ENCODE measurements around the gene MEX3D. TPM values are rescaled to one million over a fixed set of nuclear protein-coding genes. Genes with fewer than 3 reads are reported as not detected.

Gene MEX3D
- total and polyA plus RNA-seq, 5 donors from 2014 or later: 0.21 to 3.6 TPM; not detected in 3

- Histone ChIP-seq H3K4me1 (ENCODE audit: control insufficient read depth, insufficient read depth, low read length, poor library complexity, severe bottlenecking) (no peaks in the 10 kb centered on the region), H3K27me3 (ENCODE audit: control insufficient read depth, insufficient read depth, low read length) (no peaks in the 10 kb centered on the region), H3K27ac (ENCODE audit: insufficient read depth, low read length, poor library complexity, severe bottlenecking) (no peak overlapping the region), H3K9me3 (ENCODE audit: control insufficient read depth in 2 of 2, low read length in 2 of 2) (no peaks in the 10 kb centered on the region), H3K4me3 (ENCODE audit: low read depth, low read length) (no peak overlapping the region), H3K36me3 (ENCODE audit: control insufficient read depth, insufficient read depth, low read length) (peaks cover 3% of the 10 kb centered on the region)
- ATAC-seq (ENCODE audit: low read depth in 2 of 2): no peak
- H3K4me3 Mint-ChIP-seq: no peak overlapping the region
- H3K27ac Mint-ChIP-seq: peak overlapping the region in 1 of 3 donors; percentile 7
- peaks cover 3% of the 10 kb centered on the region for H3K36me3 Mint-ChIP-seq
- peaks cover 0 to 4% (median 1%) of the 10 kb centered on the region in 4 donors for H3K4me1 Mint-ChIP-seq
- no peak for DNase-seq
- H3K9me3 Mint-ChIP-seq: peaks cover 0 to 2% (median 0%) of the 10 kb centered on the region in 7 donors
- H3K27me3 Mint-ChIP-seq: peaks cover 10% of the 10 kb centered on the region
Measured at GRCh38 chr19:1574354-1575136, 6.4 kb upstream of the MEX3D start.

- Mint-ChIP-seq H3K4me3 (no peak overlapping the region), H3K27ac (no peak overlapping the region), H3K9me3 (peaks cover 0 to 2% (median 0%) of the 10 kb centered on the region in 7 donors), H3K36me3 (peaks cover 3% of the 10 kb centered on the region), H3K27me3 (peaks cover 18% of the 10 kb centered on the region), H3K4me1 (peaks cover 0 to 4% (median 1%) of the 10 kb centered on the region in 4 donors)
- no peak overlapping the region for H3K4me3 ChIP-seq (ENCODE audit: low read depth, low read length)
- no peaks in the 10 kb centered on the region for H3K9me3 ChIP-seq (ENCODE audit: control insufficient read depth in 2 of 2, low read length in 2 of 2)
- no peak overlapping the region for H3K27ac ChIP-seq (ENCODE audit: insufficient read depth, low read length, poor library complexity, severe bottlenecking)
- ATAC-seq (ENCODE audit: low read depth in 2 of 2) (no peak), DNase-seq (no peak)
- H3K36me3 ChIP-seq (ENCODE audit: control insufficient read depth, insufficient read depth, low read length): no peaks in the 10 kb centered on the region
- H3K27me3 ChIP-seq (ENCODE audit: control insufficient read depth, insufficient read depth, low read length): no peaks in the 10 kb centered on the region
- peaks cover 5% of the 10 kb centered on the region for H3K4me1 ChIP-seq (ENCODE audit: control insufficient read depth, insufficient read depth, low read length, poor library complexity, severe bottlenecking)
Measured at GRCh38 chr19:1572795-1573194, 4.7 kb upstream of the MEX3D start.

GRCh38 chr19:1571358-1571757, 3.2 kb upstream of the MEX3D start:
- peaks cover 3% of the 10 kb centered on the region for H3K36me3 Mint-ChIP-seq
- peak overlapping the region in 2 of 4 donors; percentile 15 to 52 for H3K4me3 Mint-ChIP-seq
- H3K27ac Mint-ChIP-seq: peak overlapping the region in 1 of 3 donors; percentile 69
- no peak overlapping the region for H3K4me3 ChIP-seq (ENCODE audit: low read depth, low read length)
- no peak overlapping the region for H3K27ac ChIP-seq (ENCODE audit: insufficient read depth, low read length, poor library complexity, severe bottlenecking)
- DNase-seq (no peak), ATAC-seq (ENCODE audit: low read depth in 2 of 2) (no peak)
- H3K9me3 ChIP-seq (ENCODE audit: control insufficient read depth in 2 of 2, low read length in 2 of 2): no peaks in the 10 kb centered on the region
- H3K27me3 Mint-ChIP-seq: peaks cover 18% of the 10 kb centered on the region
- H3K4me1 Mint-ChIP-seq: peaks cover 0 to 2% (median 1%) of the 10 kb centered on the region in 4 donors
- H3K36me3 ChIP-seq (ENCODE audit: control insufficient read depth, insufficient read depth, low read length): no peaks in the 10 kb centered on the region
- H3K27me3 ChIP-seq (ENCODE audit: control insufficient read depth, insufficient read depth, low read length): no peaks in the 10 kb centered on the region
- peaks cover 9% of the 10 kb centered on the region for H3K4me1 ChIP-seq (ENCODE audit: control insufficient read depth, insufficient read depth, low read length, poor library complexity, severe bottlenecking)
- H3K9me3 Mint-ChIP-seq: peaks cover 0 to 2% (median 0%) of the 10 kb centered on the region in 7 donors

GRCh38 chr19:1570836-1571235, 2.7 kb upstream of the MEX3D start:
- H3K4me3 ChIP-seq (ENCODE audit: low read depth, low read length): no peak overlapping the region
- no peaks in the 10 kb centered on the region for H3K9me3 ChIP-seq (ENCODE audit: control insufficient read depth in 2 of 2, low read length in 2 of 2)
- H3K36me3 ChIP-seq (ENCODE audit: control insufficient read depth, insufficient read depth, low read length): no peaks in the 10 kb centered on the region
- Mint-ChIP-seq H3K36me3 (peaks cover 2% of the 10 kb centered on the region), H3K27ac (peak overlapping the region in 2 of 3 donors; percentile 65 to 69), H3K27me3 (peaks cover 18% of the 10 kb centered on the region), H3K9me3 (peaks cover 0 to 2% (median 0%) of the 10 kb centered on the region in 7 donors), H3K4me3 (peak overlapping the region in 1 of 4 donors; percentile 76), H3K4me1 (peaks cover 0 to 2% (median under 1%) of the 10 kb centered on the region in 4 donors)
- no peak for DNase-seq
- peaks cover 9% of the 10 kb centered on the region for H3K4me1 ChIP-seq (ENCODE audit: control insufficient read depth, insufficient read depth, low read length, poor library complexity, severe bottlenecking)
- no peak for ATAC-seq (ENCODE audit: low read depth in 2 of 2)
- H3K27ac ChIP-seq (ENCODE audit: insufficient read depth, low read length, poor library complexity, severe bottlenecking): no peak overlapping the region
- H3K27me3 ChIP-seq (ENCODE audit: control insufficient read depth, insufficient read depth, low read length): no peaks in the 10 kb centered on the region

GRCh38 chr19:1569997-1570396, 1.9 kb upstream of the MEX3D start:
- Mint-ChIP-seq H3K4me1 (peaks cover 0 to 2% (median under 1%) of the 10 kb centered on the region in 4 donors), H3K36me3 (no peaks in the 10 kb centered on the region), H3K9me3 (peaks cover 0 to 2% (median 0%) of the 10 kb centered on the region in 7 donors), H3K27me3 (peaks cover 18% of the 10 kb centered on the region), H3K4me3 (peak overlapping the region in 3 of 4 donors; percentile 61 to 77 (median 76)), H3K27ac (peak overlapping the region in 2 of 3 donors; percentile 55 to 69)
- H3K27me3 ChIP-seq (ENCODE audit: control insufficient read depth, insufficient read depth, low read length): no peaks in the 10 kb centered on the region
- no peaks in the 10 kb centered on the region for H3K9me3 ChIP-seq (ENCODE audit: control insufficient read depth in 2 of 2, low read length in 2 of 2)
- no peaks in the 10 kb centered on the region for H3K36me3 ChIP-seq (ENCODE audit: control insufficient read depth, insufficient read depth, low read length)
- ATAC-seq (ENCODE audit: low read depth in 2 of 2) (no peak), DNase-seq (no peak)
- no peak overlapping the region for H3K27ac ChIP-seq (ENCODE audit: insufficient read depth, low read length, poor library complexity, severe bottlenecking)
- peaks cover 9% of the 10 kb centered on the region for H3K4me1 ChIP-seq (ENCODE audit: control insufficient read depth, insufficient read depth, low read length, poor library complexity, severe bottlenecking)
- no peak overlapping the region for H3K4me3 ChIP-seq (ENCODE audit: low read depth, low read length)

GRCh38 chr19:1567848-1568227, 287 bp downstream of the MEX3D start:
- Mint-ChIP-seq H3K27me3 (peaks cover 22% of the 10 kb centered on the region), H3K9me3 (peaks cover 0 to 2% (median 0%) of the 10 kb centered on the region in 7 donors), H3K4me3 (no peak overlapping the region), H3K27ac (no peak overlapping the region), H3K36me3 (no peaks in the 10 kb centered on the region), H3K4me1 (peaks cover 0 to 2% (median 0%) of the 10 kb centered on the region in 4 donors)
- no peak overlapping the region for H3K27ac ChIP-seq (ENCODE audit: insufficient read depth, low read length, poor library complexity, severe bottlenecking)
- no peaks in the 10 kb centered on the region for H3K27me3 ChIP-seq (ENCODE audit: control insufficient read depth, insufficient read depth, low read length)
- ATAC-seq (ENCODE audit: low read depth in 2 of 2): peak in 1 of 2 donors; percentile 10
- H3K4me3 ChIP-seq (ENCODE audit: low read depth, low read length): no peak overlapping the region
- DNase-seq: no peak
- peaks cover 9% of the 10 kb centered on the region for H3K4me1 ChIP-seq (ENCODE audit: control insufficient read depth, insufficient read depth, low read length, poor library complexity, severe bottlenecking)
- H3K9me3 ChIP-seq (ENCODE audit: control insufficient read depth in 2 of 2, low read length in 2 of 2): no peaks in the 10 kb centered on the region
- no peaks in the 10 kb centered on the region for H3K36me3 ChIP-seq (ENCODE audit: control insufficient read depth, insufficient read depth, low read length)

GRCh38 chr19:1567116-1567847, 843 bp downstream of the MEX3D start:
- H3K4me3 ChIP-seq (ENCODE audit: low read depth, low read length): no peak overlapping the region
- H3K27ac Mint-ChIP-seq: no peak overlapping the region

More at GRCh38 chr19:1567116-1567847, 843 bp downstream of the MEX3D start:
- H3K4me3 Mint-ChIP-seq: peak overlapping the region in 1 of 4 donors; percentile 55
- H3K27ac ChIP-seq (ENCODE audit: insufficient read depth, low read length, poor library complexity, severe bottlenecking): no peak overlapping the region
- no peaks in the 10 kb centered on the region for H3K27me3 ChIP-seq (ENCODE audit: control insufficient read depth, insufficient read depth, low read length)
- peaks cover 22% of the 10 kb centered on the region for H3K27me3 Mint-ChIP-seq
- ATAC-seq (ENCODE audit: low read depth in 2 of 2) (no peak), DNase-seq (no peak)
- H3K4me1 ChIP-seq (ENCODE audit: control insufficient read depth, insufficient read depth, low read length, poor library complexity, severe bottlenecking): peaks cover 9% of the 10 kb centered on the region
- peaks cover 0 to 2% (median 0%) of the 10 kb centered on the region in 7 donors for H3K9me3 Mint-ChIP-seq
- H3K9me3 ChIP-seq (ENCODE audit: control insufficient read depth in 2 of 2, low read length in 2 of 2): no peaks in the 10 kb centered on the region
- peaks cover 0 to 2% (median 0%) of the 10 kb centered on the region in 4 donors for H3K4me1 Mint-ChIP-seq
- no peaks in the 10 kb centered on the region for H3K36me3 Mint-ChIP-seq
- no peaks in the 10 kb centered on the region for H3K36me3 ChIP-seq (ENCODE audit: control insufficient read depth, insufficient read depth, low read length)

Measured in CD4-positive, CD25-positive, alpha-beta regulatory T cell (primary cell).